LNCAP (cell line): ENCODE measurements around the gene OR8H2.

Experiments used
- TF ChIP-seq, protein P1 (sequence below): fragments of 450-650 bp; IDR thresholded peaks from 2 replicates; pipeline ENCODE4 v1.5.1; 2017; ENCODE audit warnings: mild to moderate bottlenecking

Gene OR8H2, protein sequence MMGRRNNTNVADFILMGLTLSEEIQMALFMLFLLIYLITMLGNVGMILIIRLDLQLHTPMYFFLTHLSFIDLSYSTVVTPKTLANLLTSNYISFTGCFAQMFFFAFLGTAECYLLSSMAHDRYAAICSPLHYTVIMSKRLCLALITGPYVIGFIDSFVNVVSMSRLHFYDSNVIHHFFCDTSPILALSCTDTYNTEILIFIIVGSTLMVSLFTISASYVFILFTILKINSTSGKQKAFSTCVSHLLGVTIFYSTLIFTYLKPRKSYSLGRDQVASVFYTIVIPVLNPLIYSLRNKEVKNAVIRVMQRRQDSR

DNA sequence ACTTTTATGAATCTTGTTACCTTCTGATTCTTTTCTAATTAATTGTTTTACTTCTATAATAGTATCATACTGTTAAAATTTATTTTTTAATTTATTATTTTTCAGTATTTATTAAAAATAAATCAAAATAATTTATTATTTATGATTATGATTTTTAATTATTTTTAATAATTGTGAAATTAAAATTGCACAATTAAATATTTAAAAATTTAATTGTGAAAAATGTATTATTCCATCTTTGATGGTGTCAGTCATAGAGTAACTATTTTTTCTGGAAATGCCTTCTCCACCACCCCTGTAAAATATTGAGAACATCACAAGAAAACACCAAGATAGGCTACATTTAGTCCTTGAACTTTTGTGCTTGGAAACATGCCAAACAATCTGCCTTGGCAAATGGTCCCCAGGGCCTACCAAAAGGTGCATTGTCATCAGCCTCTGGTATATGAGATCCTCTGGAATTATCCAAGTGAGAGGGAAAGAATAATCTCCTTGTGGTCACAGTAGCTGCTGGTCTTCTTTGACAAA is at the start of gene OR8H2:
OR8H2 (plus strand) TSS at position 478 of the 528 bp plus-strand sequence. CDS start 1,356 bp downstream, outside the sequence.
- TF ChIP-seq, protein P1, sequence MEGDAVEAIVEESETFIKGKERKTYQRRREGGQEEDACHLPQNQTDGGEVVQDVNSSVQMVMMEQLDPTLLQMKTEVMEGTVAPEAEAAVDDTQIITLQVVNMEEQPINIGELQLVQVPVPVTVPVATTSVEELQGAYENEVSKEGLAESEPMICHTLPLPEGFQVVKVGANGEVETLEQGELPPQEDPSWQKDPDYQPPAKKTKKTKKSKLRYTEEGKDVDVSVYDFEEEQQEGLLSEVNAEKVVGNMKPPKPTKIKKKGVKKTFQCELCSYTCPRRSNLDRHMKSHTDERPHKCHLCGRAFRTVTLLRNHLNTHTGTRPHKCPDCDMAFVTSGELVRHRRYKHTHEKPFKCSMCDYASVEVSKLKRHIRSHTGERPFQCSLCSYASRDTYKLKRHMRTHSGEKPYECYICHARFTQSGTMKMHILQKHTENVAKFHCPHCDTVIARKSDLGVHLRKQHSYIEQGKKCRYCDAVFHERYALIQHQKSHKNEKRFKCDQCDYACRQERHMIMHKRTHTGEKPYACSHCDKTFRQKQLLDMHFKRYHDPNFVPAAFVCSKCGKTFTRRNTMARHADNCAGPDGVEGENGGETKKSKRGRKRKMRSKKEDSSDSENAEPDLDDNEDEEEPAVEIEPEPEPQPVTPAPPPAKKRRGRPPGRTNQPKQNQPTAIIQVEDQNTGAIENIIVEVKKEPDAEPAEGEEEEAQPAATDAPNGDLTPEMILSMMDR = no peak

DNA sequence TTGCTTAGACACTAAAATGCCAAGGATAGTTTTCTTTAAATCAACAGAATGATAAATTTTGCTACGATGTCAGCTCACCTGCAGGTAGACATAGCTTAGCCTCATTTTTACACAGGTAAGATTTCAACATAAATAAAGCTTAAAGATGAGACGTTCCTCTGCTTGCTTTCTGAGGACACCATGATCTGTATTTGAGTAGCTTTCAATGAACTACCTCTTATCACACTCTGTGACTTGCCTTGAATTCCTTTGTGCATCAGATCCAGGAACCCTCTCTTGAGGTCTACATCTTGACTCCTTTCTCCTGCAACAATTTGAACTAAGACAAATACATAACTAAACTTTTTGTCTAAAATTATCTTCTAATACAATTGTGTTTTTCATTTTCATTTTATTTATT is 36.5 kb upstream of the OR8H2 start:
- TF ChIP-seq, protein P1 = no peak

DNA sequence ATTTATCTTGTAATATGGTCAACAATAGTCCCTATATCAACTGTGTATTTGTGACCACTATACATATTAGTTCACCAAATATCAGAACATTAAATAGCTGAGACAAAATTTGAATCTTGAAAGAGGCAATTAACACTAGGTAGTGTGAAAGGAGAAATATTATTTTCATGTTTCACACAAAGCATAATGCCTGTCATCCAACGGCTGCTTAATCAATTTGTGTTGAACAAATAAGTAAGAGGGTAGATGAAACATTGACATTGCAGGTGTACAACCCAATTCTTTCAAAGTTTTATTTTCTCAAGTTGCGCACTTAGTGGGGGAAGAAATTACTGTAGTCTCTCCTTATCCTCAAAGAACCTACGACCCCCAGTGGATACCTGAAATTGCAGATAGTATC is 13.8 kb upstream of the OR8H2 start:
- TF ChIP-seq, protein P1 = peak; percentile 37; the same call in 1 of the 2 replicates

DNA sequence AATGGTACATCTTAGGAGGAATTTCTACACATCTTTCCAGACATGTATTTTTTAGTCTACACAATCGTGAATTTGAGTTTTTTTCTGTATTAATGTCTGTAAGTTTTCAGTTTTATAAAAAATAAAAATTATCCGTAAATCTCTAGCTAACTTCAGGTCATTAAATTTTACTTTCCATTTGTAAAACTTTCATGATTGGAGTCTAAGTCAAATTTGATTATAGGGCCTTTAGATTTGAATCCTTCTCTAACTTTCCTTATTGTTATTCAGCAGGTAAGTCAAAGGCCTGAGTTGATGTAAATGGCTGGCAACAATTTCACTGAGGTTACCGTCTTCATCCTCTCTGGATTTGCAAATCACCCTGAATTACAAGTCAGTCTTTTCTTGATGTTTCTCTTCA is 10.5 kb upstream of the OR8H2 start, which contains the start of gene OR8I2:
OR8I2 (plus strand) TSS at position 301 of the 400 bp plus-strand sequence; CDS start at position 301, 0 bp downstream.
- TF ChIP-seq, protein P1 = no peak

DNA sequence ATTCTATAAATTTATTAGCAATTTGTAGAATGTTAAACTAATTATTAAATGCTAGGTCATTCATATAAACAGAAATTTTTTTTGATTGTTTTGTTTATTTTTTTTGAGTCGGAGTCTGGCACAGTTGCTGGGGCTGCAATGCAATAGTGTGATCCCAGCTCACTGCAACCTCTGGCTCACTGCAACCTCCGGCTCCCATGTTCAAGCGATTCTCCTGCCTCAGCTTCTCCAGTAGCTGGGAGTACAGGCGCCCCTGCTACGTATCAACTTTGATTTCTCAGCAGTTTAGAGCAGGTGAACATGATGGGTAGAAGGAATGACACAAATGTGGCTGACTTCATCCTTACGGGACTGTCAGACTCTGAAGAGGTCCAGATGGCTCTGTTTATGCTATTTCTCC is 18.6 kb downstream of the OR8H2 start, which contains the start of gene OR8H3:
OR8H3 (plus strand) TSS at position 301 of the 400 bp plus-strand sequence; CDS start at position 301, 0 bp downstream.
- TF ChIP-seq, protein P1 = no peak

DNA sequence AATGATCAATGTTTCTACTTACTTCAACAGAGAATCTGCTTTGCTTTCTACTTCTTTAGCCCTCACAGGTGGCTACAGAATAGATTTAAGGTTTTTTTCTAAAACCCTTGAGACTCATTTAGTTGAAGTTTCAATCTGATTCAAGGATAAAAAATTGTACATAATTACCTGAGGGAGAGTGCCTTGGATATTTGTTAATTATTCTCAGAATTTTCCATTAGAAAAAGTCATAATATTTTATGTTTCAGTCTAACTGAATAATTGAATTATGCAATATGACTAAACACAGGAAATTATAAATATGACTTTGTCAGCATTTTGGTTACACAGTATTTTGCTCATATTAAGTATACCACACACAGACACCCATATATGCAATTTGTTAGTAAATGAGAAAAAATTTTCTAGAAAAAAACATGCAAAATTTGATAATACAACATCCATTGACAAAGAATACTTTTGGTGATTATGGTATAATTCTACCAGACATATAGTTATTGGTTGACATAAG is 36.7 kb downstream of the OR8H2 start, which contains the start of gene OR8J3:
OR8J3 (minus strand) TSS at position 51 of the 511 bp plus-strand sequence. CDS start 2,483 bp downstream, outside the sequence.
- TF ChIP-seq, protein P1 = no peak

DNA sequence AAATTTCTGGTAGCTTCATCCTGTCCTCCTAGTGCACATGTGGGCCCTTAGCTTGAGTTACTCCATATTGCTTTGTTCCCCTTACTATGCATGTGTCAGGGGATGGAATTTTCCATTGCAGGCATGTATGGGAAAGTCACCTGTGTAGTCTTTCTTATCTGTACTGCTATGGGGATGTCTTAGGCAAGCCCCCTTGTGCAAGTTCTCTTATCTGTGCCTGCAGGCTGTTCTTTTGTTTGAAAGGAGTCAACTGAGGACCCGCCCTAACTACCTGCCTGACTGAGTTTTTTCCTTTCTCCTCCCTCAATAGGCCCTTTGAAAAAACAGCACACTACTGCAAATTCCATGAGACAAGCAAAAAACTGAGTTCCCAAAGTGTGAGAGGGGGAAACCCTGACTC is 47.9 kb downstream of the OR8H2 start:
- TF ChIP-seq, protein P1 = no peak
